HG02588 (cell line): Measurements from ENCODE around the gene EHBP1.
"Not testable (repeated sequence)": the region's sequence is repeated elsewhere in the genome, so short reads cannot be mapped to it uniquely, and the experiment has no call there.

ENCODE experiments used
- ATAC-seq: cut with Tn5 transposase; IDR thresholded peaks from one replicate; pipeline ENCODE4 v1.9.1; 2021; ENCODE audit warnings: mild to moderate bottlenecking, moderate library complexity; ENCODE audit not compliant: unreplicated experiment

The EHBP1 gene

GRCh38 chr2:62704654-62705006, 883 bp upstream of the EHBP1 start:
- ATAC-seq, result no peak

- ATAC-seq, result peak; percentile 1
Measured at GRCh38 chr2:62705859-62706720, 577 bp downstream of the EHBP1 start.

DNA sequence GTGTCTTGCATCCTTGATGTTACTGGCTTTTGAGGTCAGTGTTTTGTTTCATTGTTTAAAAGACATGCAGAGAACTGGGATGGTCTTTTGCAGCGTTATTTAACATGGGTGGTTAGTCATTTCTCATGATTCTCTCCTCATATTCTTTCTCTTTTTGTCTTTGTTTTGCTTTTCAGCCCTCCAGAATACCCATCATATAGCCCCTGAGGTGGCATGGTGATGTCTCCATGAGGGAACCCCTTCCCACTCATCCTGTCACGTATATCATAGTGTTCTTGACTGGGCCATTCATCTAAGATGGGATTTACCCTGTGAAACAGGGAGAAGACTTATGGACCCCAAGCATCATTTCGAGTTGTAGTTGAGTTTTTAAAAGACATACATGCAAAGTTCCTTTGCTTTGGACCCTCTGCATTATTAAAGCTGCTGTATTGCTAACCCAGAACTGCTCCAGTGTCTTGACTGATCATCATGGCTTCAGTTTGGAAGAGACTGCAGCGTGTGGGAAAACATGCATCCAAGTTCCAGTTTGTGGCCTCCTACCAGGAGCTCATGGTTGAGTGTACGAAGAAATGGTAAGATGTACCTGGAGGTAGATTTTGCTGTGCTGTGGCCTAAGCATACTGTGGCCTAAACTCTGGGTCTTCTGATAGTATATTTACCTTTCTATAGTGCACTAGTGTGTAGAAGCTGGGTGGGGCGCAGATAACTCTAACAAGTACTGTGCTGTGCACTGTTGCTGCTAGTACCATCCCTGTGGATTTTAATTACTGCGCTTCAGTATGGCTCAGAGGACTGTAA, 1.4 kb downstream of the EHBP1 start:
- ATAC-seq, result no peak

GRCh38 chr2:62708751-62709150, 3.2 kb downstream of the EHBP1 start:
- ATAC-seq, result no peak

- ATAC-seq, result no peak
Measured at GRCh38 chr2:62711832-62712494, 6.5 kb downstream of the EHBP1 start.

GRCh38 chr2:62713196-62713595, 7.7 kb downstream of the EHBP1 start:
- ATAC-seq, result not testable (repeated sequence)

GRCh38 chr2:62713837-62714236, 8.3 kb downstream of the EHBP1 start:
- no peak for ATAC-seq

DNA sequence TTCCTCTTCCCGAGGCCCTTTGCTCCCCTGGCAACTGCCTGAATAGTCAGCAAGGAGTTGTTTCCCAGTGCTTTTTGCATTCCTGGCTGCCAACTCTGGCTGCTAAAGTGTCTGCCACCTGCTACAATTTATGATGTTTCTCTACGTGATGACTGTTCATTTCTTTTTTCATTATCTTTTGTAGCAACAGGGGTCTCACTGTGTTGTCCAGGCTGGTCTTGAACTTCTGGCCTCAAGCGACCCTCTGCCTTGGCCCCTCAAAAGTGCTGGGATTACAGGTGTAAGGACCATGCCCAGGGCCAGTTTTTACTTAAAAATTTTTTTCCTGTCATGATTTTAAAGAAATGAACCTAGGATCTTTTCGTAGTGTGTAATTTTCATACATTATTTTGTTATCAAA, 11.3 kb downstream of the EHBP1 start:
- no peak for ATAC-seq

DNA sequence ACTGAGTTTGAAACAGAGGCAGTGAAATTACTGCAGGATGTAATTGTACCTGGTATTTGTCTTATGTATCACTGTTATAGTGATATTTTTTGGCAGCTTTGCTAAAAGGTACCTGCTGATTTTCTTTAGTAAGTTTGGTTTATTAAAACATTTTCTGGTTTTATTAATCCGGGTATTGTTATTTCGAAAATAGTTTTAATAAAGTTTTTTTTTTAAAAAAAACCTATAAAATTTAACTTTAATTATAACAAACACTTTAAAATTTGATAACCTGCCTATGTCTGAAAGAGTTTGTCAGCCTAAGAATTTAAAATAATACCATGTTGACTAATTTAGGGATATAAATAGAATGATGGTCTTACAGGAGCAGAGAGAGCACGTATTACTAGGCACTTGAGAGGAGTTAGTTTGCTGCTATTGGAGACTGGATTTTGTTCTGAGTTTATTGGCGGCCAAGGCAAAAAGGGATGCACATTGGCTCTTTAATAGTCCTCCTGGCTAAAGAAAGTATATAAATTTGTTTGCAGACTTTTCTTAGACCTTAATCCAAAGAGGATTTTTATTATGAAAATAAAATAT, 12.1 kb downstream of the EHBP1 start:
- no peak for ATAC-seq

DNA sequence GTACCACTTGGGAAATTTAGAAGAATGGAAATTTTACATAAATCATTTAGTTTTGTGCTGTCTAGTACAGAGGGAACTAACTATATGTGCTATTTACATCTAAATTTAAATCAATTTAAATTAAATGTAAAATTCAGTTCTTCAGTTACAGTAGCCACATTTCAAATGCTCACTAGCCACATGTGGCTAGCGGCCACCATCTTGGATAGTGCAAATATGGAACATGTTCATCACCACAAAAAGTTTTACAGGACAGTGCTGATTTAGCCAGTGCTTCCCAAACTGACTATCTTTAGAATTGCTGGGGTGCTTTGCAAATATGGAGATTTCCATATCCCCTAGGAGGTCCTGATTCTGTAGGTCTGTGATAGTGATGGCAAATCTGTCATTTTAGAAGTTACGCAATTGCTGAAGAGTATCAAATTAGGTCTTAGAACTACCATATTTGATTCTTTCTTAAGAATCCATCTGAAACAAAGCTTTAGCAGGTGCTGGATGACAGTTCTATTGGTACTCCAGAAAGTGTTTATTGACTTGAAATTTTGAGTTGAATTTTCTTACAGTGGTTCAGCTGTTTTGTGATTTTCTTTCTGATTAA, 12.8 kb downstream of the EHBP1 start:
- no peak for ATAC-seq

DNA sequence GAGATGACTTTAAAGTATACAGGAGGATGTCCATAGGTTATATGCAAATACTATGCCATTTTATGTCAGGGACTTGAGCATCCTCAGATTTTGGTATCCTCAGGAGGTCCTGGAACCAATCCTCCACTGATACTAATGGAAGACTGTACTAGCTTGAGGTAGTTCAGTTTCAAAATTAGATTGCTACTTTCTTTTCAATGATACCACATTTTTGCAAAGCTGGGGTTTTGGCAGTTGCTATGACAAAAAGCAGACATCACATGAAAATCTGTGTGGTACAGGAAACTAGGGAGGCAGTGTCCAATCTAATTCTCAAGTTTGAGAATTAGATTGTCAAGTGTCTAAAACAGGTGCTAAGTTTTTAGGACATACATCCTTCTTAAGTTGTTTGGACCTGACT, 14.2 kb downstream of the EHBP1 start:
- no peak for ATAC-seq

GRCh38 chr2:62722679-62723078, 17.2 kb downstream of the EHBP1 start:
- no peak for ATAC-seq

DNA sequence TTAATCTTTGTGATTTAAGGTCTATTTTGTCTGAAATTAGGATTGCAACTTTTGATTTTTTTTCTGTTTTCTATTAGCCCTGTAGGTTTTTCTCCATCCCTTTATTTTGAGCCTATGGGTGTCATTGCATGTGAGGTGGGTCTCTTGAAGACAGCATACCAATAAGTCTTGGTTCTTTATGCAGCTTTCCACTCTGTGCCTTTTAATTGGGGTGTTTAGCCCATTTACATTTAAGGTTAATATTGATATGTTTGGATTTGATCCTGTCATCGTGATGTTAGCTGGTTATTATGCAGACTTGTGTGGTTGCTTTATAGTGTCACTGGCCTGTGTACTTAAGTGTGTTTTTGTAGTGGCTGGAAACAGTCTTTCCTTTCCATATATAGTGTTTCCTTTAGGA, 17.7 kb downstream of the EHBP1 start:
- no peak for ATAC-seq

- ATAC-seq, result no peak
Measured at GRCh38 chr2:62724106-62724505, 18.6 kb downstream of the EHBP1 start.

- no peak for ATAC-seq
Measured at GRCh38 chr2:62724886-62725711, 19.6 kb downstream of the EHBP1 start.

GRCh38 chr2:62725712-62726055, 20.2 kb downstream of the EHBP1 start:
- ATAC-seq, result no peak

GRCh38 chr2:62727259-62727867, 21.9 kb downstream of the EHBP1 start:
- ATAC-seq, result no peak

GRCh38 chr2:62727876-62728566, 22.5 kb downstream of the EHBP1 start:
- no peak for ATAC-seq

- ATAC-seq, result no peak
Measured at GRCh38 chr2:62731275-62731674, 25.8 kb downstream of the EHBP1 start.
